ENCODE results near the gene CDC37. TPM values are rescaled to one million over a fixed set of nuclear protein-coding genes. Genes with fewer than 3 reads are reported as not detected.
A peak's percentile ranks its signal among the peaks of the same experiment; 100 is the strongest.
"Not testable (repeated sequence)": the region's sequence is repeated elsewhere in the genome, so short reads cannot be mapped to it uniquely, and the experiment has no call there.

Gene CDC37
- total RNA-seq, 1 donor from 2014 or later, result 137 TPM

DNA sequence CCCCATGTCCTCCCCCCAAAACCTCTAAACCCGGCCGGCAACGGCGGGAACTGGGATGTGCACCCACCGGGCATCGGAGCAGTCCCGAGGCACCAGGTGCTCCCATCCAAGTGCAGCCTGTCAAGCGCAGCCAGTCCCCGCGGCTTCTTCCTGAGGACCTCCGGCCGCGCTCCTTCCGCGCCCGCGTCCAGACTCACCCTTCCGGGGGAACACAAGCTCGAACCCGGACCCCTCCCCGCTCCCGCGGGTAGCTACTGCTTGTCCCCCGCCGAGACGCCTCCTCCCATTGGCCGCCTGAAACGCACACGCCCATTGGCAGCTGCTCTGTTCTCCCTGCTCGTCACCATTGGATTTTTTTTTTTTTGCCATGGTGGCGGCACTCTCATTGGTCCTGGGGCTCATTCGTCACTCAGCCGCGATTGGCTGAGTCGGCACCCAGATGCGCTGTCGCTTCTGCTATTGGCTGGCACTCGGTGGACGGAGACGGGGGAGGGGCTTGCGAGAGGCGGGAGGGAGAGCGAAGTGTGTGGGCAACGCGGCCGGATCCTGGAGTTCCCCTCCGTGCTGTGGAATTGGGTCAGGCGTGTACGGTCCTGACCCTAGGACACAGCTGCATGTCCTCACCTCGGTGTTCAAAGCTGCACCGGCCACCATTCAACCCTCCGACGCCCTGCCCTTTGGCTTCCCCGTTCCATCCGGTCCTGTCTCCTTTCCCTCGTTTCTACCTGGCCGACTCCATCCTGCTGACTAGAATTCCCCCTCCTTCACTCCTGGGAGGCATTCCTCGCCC is 22.8 kb downstream of the CDC37 start, which contains the start of gene TYK2:
TYK2 (minus strand) TSS at position 260 of the 790 bp plus-strand sequence. CDS start 2,166 bp downstream, outside the sequence.
- no peaks in the 10 kb centered on the region for H3K9me3 Mint-ChIP-seq (ENCODE audit: low read depth)
- peak within 1 kb of the TSS; percentile 92 for H3K4me3 Mint-ChIP-seq (ENCODE audit: unreplicated experiment)
- TF ChIP-seq, protein P1, sequence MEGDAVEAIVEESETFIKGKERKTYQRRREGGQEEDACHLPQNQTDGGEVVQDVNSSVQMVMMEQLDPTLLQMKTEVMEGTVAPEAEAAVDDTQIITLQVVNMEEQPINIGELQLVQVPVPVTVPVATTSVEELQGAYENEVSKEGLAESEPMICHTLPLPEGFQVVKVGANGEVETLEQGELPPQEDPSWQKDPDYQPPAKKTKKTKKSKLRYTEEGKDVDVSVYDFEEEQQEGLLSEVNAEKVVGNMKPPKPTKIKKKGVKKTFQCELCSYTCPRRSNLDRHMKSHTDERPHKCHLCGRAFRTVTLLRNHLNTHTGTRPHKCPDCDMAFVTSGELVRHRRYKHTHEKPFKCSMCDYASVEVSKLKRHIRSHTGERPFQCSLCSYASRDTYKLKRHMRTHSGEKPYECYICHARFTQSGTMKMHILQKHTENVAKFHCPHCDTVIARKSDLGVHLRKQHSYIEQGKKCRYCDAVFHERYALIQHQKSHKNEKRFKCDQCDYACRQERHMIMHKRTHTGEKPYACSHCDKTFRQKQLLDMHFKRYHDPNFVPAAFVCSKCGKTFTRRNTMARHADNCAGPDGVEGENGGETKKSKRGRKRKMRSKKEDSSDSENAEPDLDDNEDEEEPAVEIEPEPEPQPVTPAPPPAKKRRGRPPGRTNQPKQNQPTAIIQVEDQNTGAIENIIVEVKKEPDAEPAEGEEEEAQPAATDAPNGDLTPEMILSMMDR (IDR thresholded peaks at IDR 0.05), result peak; percentile 25
- no peaks in the 10 kb centered on the region for H3K27me3 Mint-ChIP-seq (ENCODE audit: low read depth)
- H3K27ac Mint-ChIP-seq (ENCODE audit: unreplicated experiment), result peak within 1 kb of the TSS; percentile 92
- no peak for DNase-seq (ENCODE audit: low spot score)
- peaks cover 6% of the 10 kb centered on the region for H3K36me3 Mint-ChIP-seq (ENCODE audit: low read depth)
- peaks cover 17% of the 10 kb centered on the region for H3K4me1 Mint-ChIP-seq (ENCODE audit: low read depth)

DNA sequence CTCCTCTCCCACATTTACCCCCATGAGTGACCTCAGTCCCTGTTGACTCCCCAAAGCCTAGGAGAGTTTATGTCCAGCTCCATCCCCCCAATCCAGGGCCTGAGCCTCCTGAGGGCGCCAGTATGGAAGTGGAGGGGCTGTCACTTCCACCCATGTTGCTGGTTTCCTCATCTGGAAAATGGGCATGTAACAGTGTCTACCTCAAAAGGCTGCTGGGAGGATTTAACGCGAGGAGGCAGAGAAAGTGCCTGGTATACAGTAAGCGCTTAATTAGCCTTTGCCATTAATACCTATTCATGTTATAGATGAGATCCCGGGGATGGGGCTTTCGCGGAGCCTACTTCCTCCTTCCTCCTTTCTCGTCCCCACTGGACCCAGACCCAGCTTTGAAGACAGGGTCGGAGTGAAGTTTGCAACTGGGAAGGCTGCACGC is 23.4 kb downstream of the CDC37 start:
- Mint-ChIP-seq H3K4me3 (ENCODE audit: unreplicated experiment) (peak overlapping the region; percentile 92), H3K27ac (ENCODE audit: unreplicated experiment) (peak overlapping the region; percentile 92), H3K36me3 (ENCODE audit: low read depth) (peaks cover 8% of the 10 kb centered on the region), H3K4me1 (ENCODE audit: low read depth) (peaks cover 17% of the 10 kb centered on the region), H3K27me3 (ENCODE audit: low read depth) (no peaks in the 10 kb centered on the region), H3K9me3 (ENCODE audit: low read depth) (no peaks in the 10 kb centered on the region)
- TF ChIP-seq, protein P1 (IDR thresholded peaks at IDR 0.05), result no peak
- DNase-seq (ENCODE audit: low spot score), result no peak

DNA sequence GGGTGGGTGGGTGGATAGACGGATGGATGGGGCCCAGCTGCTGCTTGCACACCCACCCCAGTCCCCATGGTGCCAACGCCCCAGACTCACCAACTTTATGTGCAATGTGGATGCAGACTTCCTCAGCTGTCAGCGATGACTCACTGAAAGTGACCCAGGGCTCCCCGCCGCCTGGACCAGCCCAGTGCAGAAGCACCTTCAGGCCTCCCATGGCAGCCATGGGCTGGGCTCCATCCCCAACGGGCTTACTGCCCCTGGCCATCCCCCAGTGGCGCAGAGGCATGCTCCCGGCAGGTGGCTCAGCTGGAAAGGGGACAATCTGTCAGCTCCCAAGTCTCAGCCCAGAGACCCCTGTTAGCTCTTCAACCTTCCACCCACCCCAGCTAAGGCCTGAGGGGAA is 25.2 kb downstream of the CDC37 start:
- Mint-ChIP-seq H3K4me1 (ENCODE audit: low read depth) (peaks cover 17% of the 10 kb centered on the region), H3K27ac (ENCODE audit: unreplicated experiment) (no peak overlapping the region), H3K4me3 (ENCODE audit: unreplicated experiment) (no peak overlapping the region), H3K36me3 (ENCODE audit: low read depth) (peaks cover 14% of the 10 kb centered on the region), H3K9me3 (ENCODE audit: low read depth) (no peaks in the 10 kb centered on the region), H3K27me3 (ENCODE audit: low read depth) (no peaks in the 10 kb centered on the region)
- DNase-seq (ENCODE audit: low spot score), result no peak
- TF ChIP-seq, protein P1 (IDR thresholded peaks at IDR 0.05), result no peak

DNA sequence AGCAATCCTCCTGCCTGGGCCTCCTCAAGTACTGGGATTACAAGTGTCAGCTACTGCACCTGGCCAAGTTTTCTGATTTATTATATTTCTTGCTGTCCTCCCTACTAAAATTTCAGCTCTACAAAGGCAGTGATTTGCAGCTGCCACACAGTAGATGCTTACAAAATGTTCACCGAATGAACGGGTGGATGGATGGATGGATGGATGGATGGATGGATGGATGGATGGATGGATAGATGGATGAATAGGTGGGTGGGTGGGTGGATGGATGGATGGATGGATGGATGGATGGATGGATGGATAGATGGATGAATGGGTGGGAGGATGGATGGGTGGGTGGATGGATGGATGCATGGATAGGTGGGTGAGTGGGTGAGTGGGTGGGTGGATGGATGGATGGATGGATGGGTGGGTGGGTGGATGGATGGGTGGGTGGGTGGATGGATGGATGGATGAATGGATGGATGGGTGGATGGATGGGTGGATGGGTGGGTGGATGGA is 26.2 kb downstream of the CDC37 start:
- H3K4me1 Mint-ChIP-seq (ENCODE audit: low read depth), result peaks cover 17% of the 10 kb centered on the region
- H3K27me3 Mint-ChIP-seq (ENCODE audit: low read depth); H3K27ac Mint-ChIP-seq (ENCODE audit: unreplicated experiment); H3K4me3 Mint-ChIP-seq (ENCODE audit: unreplicated experiment); DNase-seq (ENCODE audit: low spot score); H3K9me3 Mint-ChIP-seq (ENCODE audit: low read depth): not testable (repeated sequence)
- peaks cover 14% of the 10 kb centered on the region for H3K36me3 Mint-ChIP-seq (ENCODE audit: low read depth)

DNA sequence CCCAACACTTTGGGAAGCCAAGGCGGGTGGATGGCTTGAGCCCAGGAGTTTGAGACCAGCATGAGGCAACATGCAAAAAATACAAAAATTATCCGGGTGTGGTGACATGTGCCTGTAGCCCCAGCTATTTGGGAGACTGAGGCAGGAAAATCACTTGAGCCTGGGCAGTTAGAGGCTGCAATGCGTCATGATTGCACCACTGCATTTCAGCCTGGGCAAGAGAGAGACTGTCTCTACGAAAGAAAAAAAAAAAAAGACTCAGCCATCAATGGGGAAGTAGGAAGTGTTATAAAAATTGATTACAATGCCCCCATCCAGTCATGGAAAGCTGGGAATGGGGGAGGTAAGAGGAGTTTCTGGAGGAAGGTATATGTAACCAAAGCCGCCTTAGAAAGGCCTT is 28.4 kb downstream of the CDC37 start:
- TF ChIP-seq, protein P1 (IDR thresholded peaks at IDR 0.05), result no peak

More for the DNA sequence above, 28.4 kb downstream of the CDC37 start:
- no peak for DNase-seq (ENCODE audit: low spot score)
- H3K27ac Mint-ChIP-seq (ENCODE audit: unreplicated experiment), result no peak overlapping the region
- H3K4me1 Mint-ChIP-seq (ENCODE audit: low read depth), result peaks cover 6% of the 10 kb centered on the region
- peaks cover 15% of the 10 kb centered on the region for H3K36me3 Mint-ChIP-seq (ENCODE audit: low read depth)
- no peaks in the 10 kb centered on the region for H3K27me3 Mint-ChIP-seq (ENCODE audit: low read depth)
- no peak overlapping the region for H3K4me3 Mint-ChIP-seq (ENCODE audit: unreplicated experiment)
- no peaks in the 10 kb centered on the region for H3K9me3 Mint-ChIP-seq (ENCODE audit: low read depth)

All from chondrocyte (in vitro differentiated cells).